Astrocyte (in vitro differentiated cells and primary cell): ENCODE measurements around the gene TCEAL8.
"Not testable (repeated sequence)": the region's sequence is repeated elsewhere in the genome, so short reads cannot be mapped to it uniquely, and the experiment has no call there.

ENCODE experiments used
- CTCF ChIP-seq: IDR thresholded peaks from 2 replicates; pipeline ENCODE4 v1.5.1; 2011; ENCODE audit warnings: low read depth, mild to moderate bottlenecking, inconsistent platforms, low read length, moderate library complexity; ENCODE audit not compliant: insufficient read depth
- EZH2 ChIP-seq: IDR thresholded peaks from 2 replicates; pipeline ENCODE4 v1.6.1; 2012; ENCODE audit warnings: mild to moderate bottlenecking, low read length, inconsistent platforms; ENCODE audit not compliant: insufficient read depth

- TF ChIP-seq CTCF, EZH2: not testable (repeated sequence)
Measured at GRCh38 chrX:103225918-103226317, 29.0 kb downstream of the TCEAL8 start.
